Adrenal gland (tissue), 5 donors: ENCODE data around the gene SEC24D.

Source experiments
- CTCF ChIP-seq, 6 experiments: fragments of 450-650 bp in 4 of 6; fragments of 200-600 bp in 2 of 6; sonication (generic) in 1 of 6; IDR thresholded peaks; 1 replicate in 5 of 6; 2 replicates in 1 of 6; pipeline versions ENCODE4 v1.5.1 to v1.8.0; 2016 to 2021; ENCODE audit warnings: antibody characterized with exemption in 6 of 6, mild to moderate bottlenecking in 2 of 6, moderate library complexity in 1 of 6
- POLR2A ChIP-seq, 2 donors: fragments of 450-650 bp; IDR thresholded peaks; one replicate each; pipeline ENCODE4 v1.6.1; 2017; ENCODE audit warnings: antibody characterized with exemption in 2 of 2, mild to moderate bottlenecking in 2 of 2, moderate library complexity in 1 of 2
- donor health status: DM: no; HTN: no; CAD: no.

- TF ChIP-seq CTCF (IDR thresholded peaks at IDR 0.05) (no peak), POLR2A (IDR thresholded peaks at IDR 0.05) (no peak)
Observed at GRCh38 chr4:118816538-118817177, 19.3 kb downstream of the SEC24D start.
